ENCODE data around the gene METTL13.
A peak's percentile ranks its signal among the peaks of the same experiment; 100 is the strongest.

METTL13 gene

DNA sequence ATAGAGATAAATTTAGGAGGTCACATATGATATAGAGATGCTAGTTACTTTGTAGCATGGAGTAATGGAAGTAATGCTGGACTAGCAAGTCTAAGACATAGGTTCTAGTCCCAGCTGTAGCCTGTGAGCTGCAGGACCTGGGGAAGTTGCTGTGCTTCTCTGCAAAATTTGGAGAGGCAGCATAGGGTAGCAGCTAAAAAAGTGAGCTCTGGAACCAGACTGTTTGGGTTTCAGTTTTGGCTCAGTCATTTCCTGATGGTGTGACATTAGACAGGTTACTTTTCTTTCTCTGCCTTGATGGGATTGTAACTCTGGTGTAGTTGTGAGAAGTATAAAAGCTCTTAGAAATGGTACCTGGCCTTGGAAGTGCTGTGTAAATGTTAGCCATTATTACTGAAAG lies 3.3 kb downstream of the METTL13 start:
- Histone ChIP-seq H3K9me3 (replicated peaks; ENCODE audit: insufficient read depth, low read length) (no peaks in the 10 kb centered on the region), H2AFZ (ENCODE audit: low read length) (no peak overlapping the region), H3K27ac (ENCODE audit: low read length) (peak overlapping the region; percentile 31; the same call in 1 of the 2 replicates), H3K9ac (ENCODE audit: low read length) (no peak overlapping the region), H3K9me2 (replicated peaks; ENCODE audit: insufficient read depth, low read length) (no peaks in the 10 kb centered on the region), H3F3A (ENCODE audit: insufficient read depth, low read length) (peaks cover 26% of the 10 kb centered on the region), H3K4me1 (ENCODE audit: low read length) (peaks cover 35% of the 10 kb centered on the region), H3K4me2 (ENCODE audit: low read depth, low read length) (peak overlapping the region; percentile 58), H3K4me3 (ENCODE audit: low read length) (no peak overlapping the region), H3K79me2 (ENCODE audit: low read length) (peaks cover 57% of the 10 kb centered on the region), H4K20me1 (ENCODE audit: insufficient read depth, low read length) (no peaks in the 10 kb centered on the region), H3K27me3 (replicated peaks; ENCODE audit: insufficient read depth, low read length) (no peaks in the 10 kb centered on the region), H3K36me3 (replicated peaks; ENCODE audit: insufficient read depth, low read length) (peaks cover 10% of the 10 kb centered on the region; the same call in 1 of the 2 replicates)
- TF ChIP-seq, protein P1, sequence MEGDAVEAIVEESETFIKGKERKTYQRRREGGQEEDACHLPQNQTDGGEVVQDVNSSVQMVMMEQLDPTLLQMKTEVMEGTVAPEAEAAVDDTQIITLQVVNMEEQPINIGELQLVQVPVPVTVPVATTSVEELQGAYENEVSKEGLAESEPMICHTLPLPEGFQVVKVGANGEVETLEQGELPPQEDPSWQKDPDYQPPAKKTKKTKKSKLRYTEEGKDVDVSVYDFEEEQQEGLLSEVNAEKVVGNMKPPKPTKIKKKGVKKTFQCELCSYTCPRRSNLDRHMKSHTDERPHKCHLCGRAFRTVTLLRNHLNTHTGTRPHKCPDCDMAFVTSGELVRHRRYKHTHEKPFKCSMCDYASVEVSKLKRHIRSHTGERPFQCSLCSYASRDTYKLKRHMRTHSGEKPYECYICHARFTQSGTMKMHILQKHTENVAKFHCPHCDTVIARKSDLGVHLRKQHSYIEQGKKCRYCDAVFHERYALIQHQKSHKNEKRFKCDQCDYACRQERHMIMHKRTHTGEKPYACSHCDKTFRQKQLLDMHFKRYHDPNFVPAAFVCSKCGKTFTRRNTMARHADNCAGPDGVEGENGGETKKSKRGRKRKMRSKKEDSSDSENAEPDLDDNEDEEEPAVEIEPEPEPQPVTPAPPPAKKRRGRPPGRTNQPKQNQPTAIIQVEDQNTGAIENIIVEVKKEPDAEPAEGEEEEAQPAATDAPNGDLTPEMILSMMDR (IDR thresholded peaks at IDR 0.05; ENCODE audit: low read length) = no peak
- TF ChIP-seq EZH2phosphoT487 (IDR thresholded peaks at IDR 0.05; ENCODE audit: low read length) = no peak
- no peak for TF ChIP-seq EZH2 (optimal IDR thresholded peaks at IDR 0.05; ENCODE audit: low read depth, low read length)
- peak; percentile 71 for DNase-seq

DNA sequence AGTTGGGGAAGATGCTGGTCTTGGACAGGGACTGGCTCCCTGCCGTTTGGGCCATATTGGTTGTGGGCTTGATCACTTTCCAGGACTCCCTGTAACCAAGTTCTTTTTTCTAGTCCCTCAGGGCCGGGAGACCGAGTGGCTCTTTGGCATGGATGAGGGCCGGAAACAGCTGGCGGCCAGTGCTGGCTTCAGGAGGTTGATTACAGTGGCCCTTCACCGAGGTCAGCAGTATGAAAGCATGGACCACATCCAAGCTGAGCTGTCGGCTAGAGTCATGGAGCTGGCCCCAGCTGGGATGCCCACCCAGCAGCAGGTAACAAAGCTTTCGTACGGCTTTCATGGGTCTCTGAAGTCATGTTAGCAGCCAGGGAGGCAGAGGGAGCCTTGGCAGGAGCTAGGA lies 4.3 kb downstream of the METTL13 start:
- Histone ChIP-seq H3K79me2 (ENCODE audit: low read length) (peaks cover 57% of the 10 kb centered on the region), H3K27me3 (replicated peaks; ENCODE audit: insufficient read depth, low read length) (no peaks in the 10 kb centered on the region), H3K9me2 (replicated peaks; ENCODE audit: insufficient read depth, low read length) (no peaks in the 10 kb centered on the region), H4K20me1 (ENCODE audit: insufficient read depth, low read length) (no peaks in the 10 kb centered on the region), H3F3A (ENCODE audit: insufficient read depth, low read length) (peaks cover 18% of the 10 kb centered on the region), H3K36me3 (replicated peaks; ENCODE audit: insufficient read depth, low read length) (peaks cover 10% of the 10 kb centered on the region), H2AFZ (ENCODE audit: low read length) (no peak overlapping the region), H3K4me2 (ENCODE audit: low read depth, low read length) (no peak overlapping the region), H3K9me3 (replicated peaks; ENCODE audit: insufficient read depth, low read length) (no peaks in the 10 kb centered on the region), H3K4me3 (ENCODE audit: low read length) (no peak overlapping the region), H3K27ac (ENCODE audit: low read length) (no peak overlapping the region), H3K9ac (ENCODE audit: low read length) (no peak overlapping the region), H3K4me1 (ENCODE audit: low read length) (peaks cover 30% of the 10 kb centered on the region)
- TF ChIP-seq EZH2 (optimal IDR thresholded peaks at IDR 0.05; ENCODE audit: low read depth, low read length) (no peak), EZH2phosphoT487 (IDR thresholded peaks at IDR 0.05; ENCODE audit: low read length) (no peak)
- TF ChIP-seq, protein P1 (IDR thresholded peaks at IDR 0.05; ENCODE audit: low read length) = no peak
- DNase-seq = no peak

DNA sequence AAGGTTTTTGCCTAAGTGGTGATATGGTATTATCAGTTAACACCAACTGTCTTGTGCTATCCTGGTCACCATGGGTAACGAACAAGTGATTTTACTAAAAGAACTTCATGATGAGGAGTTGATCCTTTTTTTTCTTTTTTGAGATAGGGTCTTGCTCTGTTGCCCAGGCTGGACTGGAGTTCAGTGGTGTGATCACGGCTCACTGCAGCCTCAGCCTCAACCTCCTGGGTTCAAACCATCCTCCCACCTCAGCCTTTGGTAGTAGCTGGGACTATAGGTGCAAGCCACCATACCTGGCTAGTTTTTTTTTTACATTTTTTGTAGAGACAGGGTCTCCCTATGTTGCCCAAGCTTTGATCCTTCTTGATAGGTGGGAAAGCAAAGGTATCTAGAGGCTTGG lies 5.1 kb downstream of the METTL13 start:
- H3K9me3 ChIP-seq (replicated peaks; ENCODE audit: insufficient read depth, low read length) = no peaks in the 10 kb centered on the region
- peaks cover 56% of the 10 kb centered on the region for H3K79me2 ChIP-seq (ENCODE audit: low read length)
- no peak overlapping the region for H2AFZ ChIP-seq (ENCODE audit: low read length)
- TF ChIP-seq EZH2 (optimal IDR thresholded peaks at IDR 0.05; ENCODE audit: low read depth, low read length) (no peak), EZH2phosphoT487 (IDR thresholded peaks at IDR 0.05; ENCODE audit: low read length) (no peak)
- TF ChIP-seq, protein P1 (IDR thresholded peaks at IDR 0.05; ENCODE audit: low read length) = no peak
- H3K36me3 ChIP-seq (replicated peaks; ENCODE audit: insufficient read depth, low read length) = peaks cover 10% of the 10 kb centered on the region
- no peaks in the 10 kb centered on the region for H4K20me1 ChIP-seq (ENCODE audit: insufficient read depth, low read length)
- H3F3A ChIP-seq (ENCODE audit: insufficient read depth, low read length) = peaks cover 15% of the 10 kb centered on the region
- no peak overlapping the region for H3K4me3 ChIP-seq (ENCODE audit: low read length)
- no peak for DNase-seq
- no peaks in the 10 kb centered on the region for H3K9me2 ChIP-seq (replicated peaks; ENCODE audit: insufficient read depth, low read length)
- no peak overlapping the region for H3K9ac ChIP-seq (ENCODE audit: low read length)
- H3K4me1 ChIP-seq (ENCODE audit: low read length) = peaks cover 30% of the 10 kb centered on the region
- no peak overlapping the region for H3K4me2 ChIP-seq (ENCODE audit: low read depth, low read length)
- H3K27ac ChIP-seq (ENCODE audit: low read length) = no peak overlapping the region
- no peaks in the 10 kb centered on the region for H3K27me3 ChIP-seq (replicated peaks; ENCODE audit: insufficient read depth, low read length)
